AML-193 (cell line): ENCODE measurements around the gene FAM193B.

Experiments
- DNase-seq, 2 experiments: peaks; one replicate each; lab custom pipeline; 2025; lab: John Stamatoyannopoulos, UW

The FAM193B gene

DNA sequence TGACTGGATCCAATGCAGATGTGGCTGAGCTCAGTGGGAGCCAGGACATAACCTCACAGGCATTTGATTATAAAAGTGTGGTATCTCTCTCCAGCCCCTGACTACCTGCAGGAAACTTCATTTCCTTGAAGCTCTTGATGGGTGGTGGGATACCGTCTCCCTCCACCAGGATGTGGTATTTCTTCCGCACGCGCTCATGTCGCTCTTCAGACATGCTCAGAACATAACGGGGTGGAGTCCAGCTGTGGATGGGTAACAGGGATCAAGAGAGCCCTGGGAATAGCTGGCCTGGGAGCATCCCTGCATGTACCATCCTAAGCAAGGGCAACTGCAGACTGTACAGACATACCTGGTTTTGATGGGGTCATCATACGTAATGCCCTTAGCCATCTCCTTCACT is 38.8 kb downstream of the FAM193B start:
- DNase-seq, result no peak

DNA sequence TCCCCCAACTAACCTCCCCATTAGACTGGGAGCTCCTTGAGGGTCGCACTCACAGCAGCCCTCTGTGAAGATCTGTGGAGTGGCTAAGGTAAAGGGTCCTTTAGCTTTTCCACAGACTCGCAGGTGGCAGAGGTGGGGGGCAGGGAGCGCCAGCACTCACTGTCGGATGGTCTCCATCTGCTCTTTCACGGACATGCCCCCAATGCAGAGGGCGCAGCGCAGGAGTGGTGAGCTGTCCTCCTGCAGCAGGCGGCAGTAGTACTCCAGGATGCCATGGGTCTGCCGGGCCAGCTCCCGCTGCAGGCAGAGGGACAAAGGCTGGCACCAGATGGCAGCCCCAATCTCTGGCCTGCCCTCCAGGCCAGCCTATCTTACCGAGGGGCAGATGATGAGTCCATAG is 39.8 kb downstream of the FAM193B start:
- DNase-seq, result no peak

DNA sequence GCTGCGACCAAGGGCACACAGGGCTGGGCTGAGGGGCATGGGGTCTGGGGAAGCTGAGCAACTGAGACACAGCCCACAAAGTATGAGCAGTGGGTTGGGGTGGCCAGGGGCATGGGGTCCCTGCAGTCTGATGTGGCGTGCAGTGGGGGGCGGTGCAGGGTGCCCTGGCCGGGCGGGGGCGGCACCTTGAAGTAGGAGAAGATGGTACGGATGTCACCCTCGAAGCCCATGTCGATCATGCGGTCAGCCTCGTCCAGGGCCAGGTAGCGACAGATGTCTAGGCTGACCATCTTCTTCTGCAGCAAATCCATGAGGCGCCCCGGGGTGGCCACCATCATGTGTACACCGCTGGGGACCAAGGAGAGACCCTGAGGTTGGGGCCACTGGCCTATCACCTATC is 40.9 kb downstream of the FAM193B start:
- no peak for DNase-seq

DNA sequence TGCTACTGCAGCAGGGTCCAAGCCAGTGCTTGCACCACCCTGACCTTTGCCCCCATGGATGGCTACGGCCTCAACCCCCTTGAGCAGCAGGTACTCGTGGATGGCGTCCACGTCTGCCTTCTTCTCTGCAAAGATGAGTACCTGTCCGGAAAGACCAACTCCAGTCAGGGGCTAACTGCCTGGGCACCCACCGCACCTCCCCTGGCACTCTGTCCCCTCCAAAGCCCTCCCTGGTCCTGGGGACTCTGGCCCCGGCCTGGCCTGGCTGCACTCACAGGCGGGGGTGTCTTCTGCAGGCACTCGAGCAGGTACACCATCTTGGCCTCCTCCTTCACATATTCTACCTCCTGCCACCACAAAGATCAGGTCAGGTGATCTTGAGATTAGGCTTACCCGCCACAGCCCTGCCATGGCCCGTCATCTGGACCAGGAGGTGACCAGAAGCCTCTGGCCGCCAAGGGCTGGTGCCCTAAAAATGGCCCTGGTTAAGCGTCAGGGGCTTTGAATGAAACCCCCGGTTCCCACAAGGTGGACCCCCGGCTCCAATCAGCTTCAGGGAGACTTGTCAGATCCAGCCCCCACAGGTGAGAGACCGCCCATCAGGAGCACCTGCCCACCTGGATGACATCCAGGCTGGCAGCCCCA is 41.5 kb downstream of the FAM193B start:
- no peak for DNase-seq

DNA sequence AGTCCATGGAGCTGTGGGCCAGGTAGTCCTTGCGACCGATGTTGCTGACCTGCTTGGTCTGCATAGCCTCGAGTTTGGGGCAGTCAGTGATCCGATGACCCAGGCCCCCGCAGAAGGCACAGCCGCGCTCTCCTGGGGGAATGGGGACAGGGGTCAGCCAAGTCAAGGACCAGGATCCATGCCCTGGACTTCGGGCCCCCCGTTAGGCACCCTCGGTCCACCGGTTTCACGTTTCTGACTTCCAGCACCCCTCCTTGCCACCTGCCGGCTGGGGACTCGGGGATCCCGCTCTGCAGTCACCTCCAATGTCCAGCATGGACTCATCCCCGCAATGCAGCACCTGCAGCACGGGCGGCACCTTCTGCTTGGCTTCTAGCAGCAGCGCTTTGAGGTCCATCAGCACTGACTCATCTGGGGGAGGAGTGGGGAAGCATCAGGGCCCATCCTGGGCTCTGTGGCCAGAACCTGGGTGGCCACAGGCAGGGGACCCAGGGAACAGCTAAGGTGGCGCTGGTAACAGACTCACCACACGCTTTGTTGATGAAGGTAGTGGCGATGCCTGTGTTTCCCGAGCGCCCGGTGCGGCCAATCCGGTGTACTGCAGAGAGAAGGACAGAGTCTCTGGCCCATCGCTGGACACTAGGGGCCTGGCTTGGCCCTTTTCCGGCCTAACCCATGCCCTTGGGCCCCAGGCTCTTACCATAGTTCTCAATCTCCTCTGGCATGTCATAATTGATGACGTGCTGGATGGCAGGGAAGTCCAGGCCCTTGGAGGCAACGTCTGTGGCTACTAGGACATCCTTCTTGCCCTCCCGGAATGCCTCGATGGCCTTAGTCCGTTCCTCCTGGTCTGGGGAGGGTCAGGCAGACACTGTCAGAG is 42.3 kb downstream of the FAM193B start:
- DNase-seq, result no peak

DNA sequence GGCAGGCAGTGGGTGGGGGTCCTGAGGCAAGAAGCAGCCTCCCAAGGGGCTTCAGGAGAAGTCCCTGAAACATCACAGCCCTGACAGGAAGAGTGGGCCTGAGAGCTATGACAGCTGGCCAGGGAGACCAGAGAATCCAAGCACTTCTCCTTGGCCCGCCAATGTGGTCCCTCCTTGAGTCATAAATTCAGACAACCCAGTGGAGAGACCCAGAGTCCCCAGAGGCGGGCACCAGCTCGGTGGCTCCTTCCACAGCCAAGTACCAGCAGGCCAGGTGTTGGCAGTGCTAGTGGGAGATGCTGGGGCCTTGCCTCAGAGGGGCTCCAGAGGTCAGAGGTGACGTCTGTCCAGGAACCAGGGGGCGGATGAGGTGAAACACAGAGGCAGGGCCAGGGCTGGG is 43.2 kb downstream of the FAM193B start:
- DNase-seq, result no peak

DNA sequence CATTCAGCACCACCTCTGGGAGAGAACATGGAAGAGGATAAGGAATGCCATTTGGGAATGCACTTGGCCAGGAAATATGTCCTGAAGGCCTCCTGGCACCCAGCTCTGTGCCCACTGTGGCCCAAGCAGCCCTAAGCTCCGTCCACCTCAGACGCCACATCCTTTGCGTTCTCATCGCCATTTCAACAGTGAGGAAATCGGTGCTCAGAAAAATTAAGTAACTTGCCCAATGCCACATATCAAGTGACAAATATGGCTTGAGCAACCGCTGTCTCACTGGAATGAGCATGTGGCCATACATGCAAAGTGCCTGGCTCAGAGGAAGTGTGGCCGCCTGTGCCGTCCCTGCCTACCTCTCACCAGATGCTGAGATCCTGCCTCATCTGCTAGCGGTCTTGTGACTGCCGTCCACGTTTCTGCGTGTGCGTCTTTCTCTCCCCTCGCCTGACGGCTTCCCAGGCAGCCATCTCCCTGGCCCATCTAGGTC is 43.8 kb downstream of the FAM193B start:
- DNase-seq, result peak; percentile 92 to 94

DNA sequence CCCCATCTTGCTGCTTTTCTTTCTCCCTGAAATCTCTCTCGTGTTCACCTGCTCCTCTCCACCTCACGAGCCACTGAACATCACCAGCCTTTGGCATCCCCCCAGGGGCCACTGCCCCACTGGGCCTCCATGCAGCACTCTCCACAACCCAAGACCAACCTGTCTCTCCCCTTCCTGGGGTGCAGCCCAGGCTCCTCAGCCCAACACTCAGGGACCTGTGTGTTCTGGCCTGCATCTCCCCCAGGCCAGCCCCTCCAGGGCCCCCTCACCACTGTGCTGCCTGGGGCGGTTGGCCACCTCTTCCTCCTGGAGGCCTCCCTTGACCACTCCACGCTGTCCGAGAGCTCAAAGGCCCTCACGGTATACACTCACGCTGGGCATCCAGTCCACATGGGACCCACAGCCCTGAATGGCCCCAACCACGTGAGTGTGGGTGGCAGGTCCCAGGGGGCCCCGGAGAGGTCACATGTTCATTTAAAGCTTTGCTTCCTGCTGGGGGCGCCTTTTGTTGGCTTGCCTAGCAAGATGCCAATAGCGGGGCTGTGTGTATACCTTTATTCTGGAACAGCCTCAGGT is 44.3 kb downstream of the FAM193B start:
- no peak for DNase-seq

DNA sequence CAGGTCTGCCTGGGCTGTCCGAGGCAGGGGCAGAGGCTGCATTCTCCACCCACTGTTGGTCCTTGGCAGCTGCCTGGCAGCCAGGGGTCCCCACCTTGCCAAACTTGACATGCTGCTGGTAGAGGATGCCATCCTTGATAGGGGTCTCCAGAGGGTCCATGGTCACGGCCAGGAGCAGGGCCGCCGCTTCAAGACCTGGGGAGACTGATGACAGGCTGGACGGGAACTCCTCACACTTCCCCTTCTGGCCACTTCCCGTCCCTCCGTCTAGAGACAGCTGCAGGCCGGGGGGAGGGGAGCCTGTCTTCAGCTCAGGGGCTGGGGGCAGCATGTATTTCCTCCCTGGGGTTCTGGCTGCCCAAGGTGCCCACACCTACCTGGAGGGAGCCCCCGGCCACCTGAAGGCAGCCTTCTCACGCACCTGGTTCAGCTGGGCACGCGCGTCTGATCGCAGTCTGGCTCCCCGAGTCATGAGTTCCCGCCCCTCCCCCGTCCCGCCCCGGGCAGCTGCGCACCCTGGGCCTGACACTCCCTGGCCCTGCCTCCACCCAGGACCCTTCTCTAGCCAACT is 44.9 kb downstream of the FAM193B start, which contains the start of gene DOK3:
TSS of gene DOK3 (minus strand) at position 446 of the 571 bp plus-strand sequence. CDS start at position 160, 286 bp downstream.
- peak; percentile 59 to 64 for DNase-seq

DNA sequence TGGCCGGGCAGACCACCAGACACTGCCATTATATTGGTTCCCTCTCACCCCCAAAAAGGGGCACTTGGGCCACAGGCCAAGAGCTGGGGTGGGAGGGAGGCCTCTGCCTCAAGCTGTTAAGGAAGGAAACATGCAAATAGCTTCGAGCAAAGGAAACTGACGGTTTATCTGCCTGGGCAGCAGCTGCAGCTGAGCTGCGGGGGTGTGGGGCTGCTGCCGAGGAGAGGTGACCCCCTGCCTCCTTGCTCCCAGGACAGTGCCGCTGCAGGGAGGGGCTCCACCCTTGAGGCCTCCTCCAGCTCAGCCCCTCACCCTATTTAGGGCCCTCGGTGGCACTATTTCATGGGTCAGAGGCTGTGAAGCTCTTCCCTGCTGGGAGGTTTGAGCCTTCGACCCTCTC is 45.5 kb downstream of the FAM193B start:
- DNase-seq, result peak; percentile 22 to 36

DNA sequence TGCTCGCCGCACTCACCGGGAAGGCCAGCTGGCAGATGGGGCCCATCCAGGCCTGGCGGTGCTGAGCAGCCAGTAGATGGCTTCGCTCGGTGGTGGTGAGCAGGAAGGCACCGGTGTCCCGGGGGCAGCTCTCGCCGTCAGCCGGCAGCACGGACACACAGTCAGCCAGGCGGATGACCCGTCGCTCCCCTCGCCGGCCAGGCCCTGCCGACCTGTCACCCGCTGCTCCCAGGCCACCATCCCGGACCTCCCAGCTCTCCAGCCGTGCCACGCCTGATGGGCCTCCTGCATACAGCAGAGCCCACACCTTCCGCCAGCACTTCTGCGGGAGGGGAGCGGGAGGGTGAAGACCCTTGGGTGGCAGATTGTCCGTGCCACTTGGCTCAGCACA is 46.1 kb downstream of the FAM193B start:
- DNase-seq, result no peak

DNA sequence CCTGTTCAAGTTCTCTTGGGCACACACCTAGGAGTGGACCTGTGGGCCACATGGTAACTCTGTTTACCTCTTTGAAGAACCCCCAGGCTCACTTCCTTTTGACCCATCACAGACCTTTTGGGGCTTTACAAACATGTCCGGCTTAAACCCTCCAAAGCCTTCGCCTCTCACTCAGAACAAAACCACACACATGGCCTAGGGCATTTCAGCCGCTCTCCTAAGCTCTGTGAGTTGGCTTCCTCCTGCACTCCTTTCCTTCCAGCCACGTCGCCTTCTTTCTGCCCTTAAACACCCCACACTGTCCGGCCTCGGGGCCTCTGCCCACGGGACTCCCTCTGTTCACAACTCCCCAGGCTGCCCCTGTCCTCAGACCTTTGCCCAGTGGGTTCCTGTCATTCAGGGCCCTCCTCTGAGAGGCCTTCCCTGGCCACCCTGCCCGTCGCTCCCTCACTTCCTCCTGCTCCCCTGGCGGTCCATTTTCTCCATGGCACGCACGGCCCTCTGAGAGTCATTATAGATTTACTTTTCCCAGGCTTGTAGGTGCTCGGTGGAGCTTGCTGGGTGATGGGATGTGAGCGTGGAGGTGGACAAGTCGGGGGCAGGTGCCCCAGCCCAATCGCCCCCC is 46.7 kb downstream of the FAM193B start:
- DNase-seq, result peak; percentile 45 to 52

DNA sequence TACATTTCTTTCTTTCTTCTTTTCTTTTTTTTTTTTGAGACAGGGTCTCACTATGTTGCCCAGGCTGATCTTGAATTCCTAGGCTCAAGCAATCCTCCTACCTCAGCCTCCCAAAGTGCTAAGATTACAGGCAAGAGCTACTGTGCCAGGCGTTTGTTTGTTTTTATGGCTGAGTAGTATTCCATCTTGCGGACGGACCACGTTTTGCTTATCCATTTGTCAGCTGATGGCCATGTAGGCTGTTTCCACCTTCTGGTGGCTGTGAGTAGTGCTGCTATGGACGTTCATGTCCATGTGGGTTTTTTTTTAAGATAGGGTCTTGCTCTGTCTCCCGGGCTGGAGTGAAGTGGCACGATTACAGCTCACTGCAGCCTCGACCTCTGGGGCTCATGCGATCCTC is 47.2 kb downstream of the FAM193B start:
- DNase-seq, result peak; percentile 17 to 45

DNA sequence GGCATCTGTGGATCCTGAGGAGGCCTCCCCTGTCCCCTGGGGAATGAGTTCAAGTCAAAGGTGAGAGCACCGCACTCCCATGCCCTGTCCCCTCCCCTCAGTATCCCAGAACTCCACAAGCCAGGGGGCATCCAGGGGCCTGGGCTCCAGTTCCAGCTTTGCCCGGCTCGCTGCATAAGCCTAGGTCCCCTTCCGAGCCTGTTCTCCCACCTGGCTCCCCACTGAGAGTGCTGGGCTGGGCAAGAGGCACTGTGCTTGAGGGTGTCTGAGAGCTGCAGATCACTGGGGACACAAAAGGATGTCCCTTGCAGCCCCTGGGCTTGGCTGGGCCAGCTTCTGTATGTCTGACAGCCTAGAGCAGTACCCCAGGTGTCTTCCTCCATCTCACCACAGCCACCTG is 49.3 kb downstream of the FAM193B start:
- DNase-seq, result no peak

DNA sequence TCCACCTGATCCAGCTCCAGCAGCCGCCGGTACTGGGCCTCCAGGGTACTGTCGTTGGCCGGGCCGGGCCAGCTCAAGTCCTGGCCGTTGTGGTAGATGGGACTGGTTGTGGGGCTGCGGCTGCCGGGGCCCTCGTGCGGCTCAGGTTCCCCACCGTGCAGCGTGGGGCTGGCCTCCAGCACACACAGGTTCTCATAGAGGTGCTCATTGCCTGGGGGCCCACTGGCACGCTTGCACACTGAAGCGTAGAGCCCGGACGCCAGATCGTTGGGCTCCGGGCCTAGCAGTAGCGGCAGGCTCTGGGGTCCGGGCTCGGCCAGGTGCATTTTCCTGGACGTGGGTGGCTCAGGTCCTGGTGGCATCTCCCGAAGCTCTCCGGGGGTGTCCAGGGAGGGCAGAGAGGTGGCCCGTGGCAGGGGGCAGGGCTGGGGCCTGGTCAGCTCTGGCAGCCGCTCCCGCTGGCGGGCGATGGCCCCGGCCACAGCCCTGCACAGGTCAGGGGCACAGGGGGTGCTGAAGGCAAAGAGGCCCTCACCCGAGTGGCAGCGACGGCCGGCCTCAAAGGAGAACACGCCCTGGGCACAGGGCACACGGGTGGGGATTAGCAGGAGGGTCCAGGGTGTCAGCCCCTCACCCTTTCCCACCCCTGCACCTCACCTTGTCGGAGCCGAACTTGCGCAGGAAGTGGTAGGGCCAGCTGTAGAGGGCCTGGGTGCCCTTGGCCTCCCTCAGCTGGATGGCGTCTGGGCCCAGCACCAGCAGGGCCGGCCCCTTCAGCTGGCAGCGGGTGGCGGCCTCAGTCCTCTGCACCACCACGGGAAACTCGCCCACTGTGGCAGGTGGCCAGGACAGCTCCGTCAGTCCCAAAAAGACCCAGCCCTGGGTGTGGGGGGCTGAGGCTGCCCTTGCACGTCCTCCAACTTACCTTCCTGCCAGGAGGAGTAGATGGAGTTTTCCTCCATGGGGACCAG is 50.0 kb downstream of the FAM193B start:
- no peak for DNase-seq

DNA sequence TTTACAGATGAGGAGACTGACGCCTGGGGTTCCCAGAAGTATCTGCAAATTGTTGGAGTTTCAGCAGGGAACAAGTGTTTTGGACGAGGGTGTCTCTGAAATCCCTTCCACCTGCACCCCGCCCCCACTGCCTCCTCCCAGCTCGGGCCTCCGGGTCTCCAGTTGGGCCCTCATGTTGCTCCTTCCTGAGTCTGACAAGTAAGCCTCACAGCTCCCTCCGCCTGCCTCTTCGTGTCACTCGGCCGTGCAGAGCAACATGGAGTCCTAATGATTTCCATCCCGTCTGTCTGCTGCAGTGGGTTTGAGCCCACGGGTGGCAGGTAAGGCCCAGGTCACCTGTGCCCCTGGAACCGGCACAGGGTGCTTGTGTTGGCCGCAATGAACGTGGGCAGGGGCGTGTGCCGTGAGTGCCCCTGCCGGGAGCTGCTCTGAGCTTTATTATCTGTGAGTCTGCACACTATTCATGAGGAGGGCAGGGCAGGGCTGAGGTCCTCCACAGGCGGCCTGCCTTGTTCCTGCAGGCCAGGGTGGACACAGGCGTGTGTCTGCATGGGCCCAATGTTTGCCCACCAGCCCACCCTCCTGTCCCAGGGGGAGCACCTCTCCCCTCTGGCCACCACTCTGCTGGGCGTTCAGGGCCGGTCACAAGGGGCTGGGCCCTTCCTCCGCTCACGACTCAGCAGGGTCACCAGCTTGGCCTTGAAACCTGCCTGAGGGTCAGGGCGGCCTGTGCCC is 50.8 kb downstream of the FAM193B start:
- no peak for DNase-seq

DNA sequence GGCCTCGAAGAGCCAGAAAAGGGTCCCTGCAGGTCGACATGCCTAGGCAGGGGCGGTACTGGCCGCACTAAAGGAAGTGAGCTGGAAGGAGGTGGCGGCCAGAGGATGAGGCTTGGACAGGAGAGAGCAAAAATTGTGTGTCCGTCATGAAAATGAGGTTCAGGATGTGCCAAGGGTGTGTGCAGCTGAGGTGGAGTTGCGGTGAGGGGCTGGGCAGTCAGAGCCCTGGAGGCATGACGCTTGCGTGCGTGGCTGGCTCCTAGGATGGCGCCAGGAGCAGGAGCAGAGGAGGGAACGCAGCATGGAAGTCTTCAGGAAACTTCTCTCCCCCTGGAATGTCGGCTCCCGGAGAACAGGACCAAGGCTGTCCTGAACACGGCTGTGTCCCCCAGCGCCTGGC is 51.5 kb downstream of the FAM193B start:
- no peak for DNase-seq

DNA sequence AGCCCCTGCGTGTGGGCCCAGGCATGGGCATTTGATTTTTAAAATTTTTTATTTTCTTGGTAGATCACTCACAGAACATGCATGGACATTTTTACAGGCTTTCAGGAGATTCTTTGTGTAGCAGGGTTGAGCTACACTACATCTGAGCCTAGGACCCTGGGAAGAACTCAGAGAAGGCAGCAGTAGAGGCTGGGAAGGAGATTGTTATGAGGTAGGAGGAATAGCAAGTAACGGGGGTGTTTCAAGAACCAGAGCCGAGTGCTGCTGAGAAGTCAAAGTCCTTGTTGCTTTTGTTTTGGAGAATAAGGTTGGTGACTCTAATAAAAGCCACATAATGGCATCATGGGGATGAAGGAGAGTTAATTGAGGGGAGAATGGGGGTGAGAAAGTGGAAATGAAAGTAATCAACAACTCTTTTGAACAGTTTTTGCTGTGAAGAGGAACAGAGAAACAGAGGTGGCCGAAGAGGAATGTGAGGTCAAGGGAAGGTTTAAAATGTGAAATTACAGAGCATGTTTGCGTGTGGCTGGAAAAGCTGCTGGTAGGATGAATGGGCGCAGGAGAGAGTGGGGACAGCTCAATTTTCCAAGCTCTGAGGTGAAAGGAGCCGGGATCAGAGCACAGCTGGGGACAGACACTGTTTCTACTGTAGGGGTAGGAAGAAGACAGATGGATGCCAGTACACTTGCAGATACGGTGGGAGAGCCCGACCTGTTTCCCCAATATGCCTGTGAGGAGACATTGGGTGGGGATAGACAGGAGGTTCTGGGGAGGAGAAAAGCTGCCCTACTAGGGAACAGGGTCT is 52.3 kb downstream of the FAM193B start:
- no peak for DNase-seq
